A549 (cell line): Measurements from ENCODE around the gene KIR2DL4. TPM values are rescaled to one million over a fixed set of nuclear protein-coding genes. Genes with fewer than 3 reads are reported as not detected.
"Not testable (repeated sequence)": the region's sequence is repeated elsewhere in the genome, so short reads cannot be mapped to it uniquely, and the experiment has no call there.

Experiments used
- ATAC-seq, 2 experiments: fragments of 200-7000 bp in 1 of 2; fragments of >200 bp in 1 of 2; cut with Nextera tagmentation in 1 of 2; cut with Tn5 transposase in 1 of 2; 3 replicates each; pipeline versions ENCODE4 v1.8.0 to v1.9.1; 2018 to 2020; ENCODE audit warnings: mild to moderate bottlenecking in 1 of 2, moderate library complexity in 1 of 2
- CTCF ChIA-PET: fragments of 300-600 bp; sonication (Branson Sonifier 250); formaldehyde crosslinking; extraction: SDS; loops from one replicate; lab custom pipeline; 2021; ENCODE audit warnings: antibody characterized with exemption, inconsistent platforms; lab: Yijun Ruan, JAX
- POLR2A ChIA-PET: fragments of 350-600 bp; formaldehyde crosslinking; extraction: SDS; loops from one replicate; lab custom pipeline; 2021; ENCODE audit warnings: antibody characterized with exemption, inconsistent platforms; lab: Yijun Ruan, JAX
- DNase-seq, 2 experiments: peaks; one replicate each; pipeline versions ENCODE4 v3.0.0 to v3.0.0-alpha.2; 2011 to 2016; ENCODE audit warnings: low read depth in 1 of 2, low spot score in 1 of 2
- FAIRE-seq: peaks from 2 replicates; lab custom pipeline; 2011; peaks lifted over from hg19 to GRCh38; lab: Jason Lieb, UNC
- H3K27ac ChIP-seq, 2 experiments: fragments of >200 bp; sonication (Bioruptor Twin); formaldehyde crosslinking; 3 replicates each; pipeline ENCODE4 v1.5.1; 2016 to 2017
- H3K4me1 ChIP-seq: fragments of >200 bp; sonication (Bioruptor Twin); formaldehyde crosslinking; 3 replicates; pipeline ENCODE4 v1.6.1; 2016
- H3K4me2 ChIP-seq: fragments of >200 bp; sonication (Bioruptor Twin); formaldehyde crosslinking; 3 replicates; pipeline ENCODE4 v1.6.1; 2016
- H3K4me3 ChIP-seq: fragments of >200 bp; sonication (Bioruptor Twin); formaldehyde crosslinking; 3 replicates; pipeline ENCODE4 v1.5.1; 2016
- H3K9me3 ChIP-seq: fragments of >200 bp; sonication (Bioruptor Twin); formaldehyde crosslinking; 3 replicates; pipeline ENCODE4 v1.6.1; 2016
- MAZ ChIP-seq: fragments of 150-350 bp; IDR thresholded peaks from 2 replicates; pipeline ENCODE4 v1.6.1; 2014; ENCODE audit warnings: antibody characterized with exemption, low read depth, low read length, borderline replicate concordance
- WGBS: methylation state at CpG from one replicate; pipeline ENCODE4 v1.1.6; 2017; ENCODE audit errors: missing lambda C conversion rate; 5-methylcytosine and 5-hydroxymethylcytosine counted together
- polyA plus RNA-seq, 4 experiments: library from polyadenylated mRNA; depleted of rRNA in 3 of 4; stranded (reverse); fragments of >200 nt; fragmentation: RNase III in 1 of 4; extraction: RNeasy Plus Mini Kit Qiagen cat#74134 plus additional on column Dnase treatment in 1 of 4; gene quantifications; 2 replicates in 3 of 4; 3 replicates in 1 of 4; pipeline ENCODE4 v1.2.3, GENCODE V29; 2011 to 2017
- TF ChIP-seq, protein P1 (sequence below): IDR thresholded peaks from 2 replicates; pipeline ENCODE4 v1.6.1; 2012
- TF ChIP-seq, protein P2 (sequence below): fragments of 200-600 bp; sonication (generic); IDR thresholded peaks from 2 replicates; pipeline ENCODE4 v1.6.1; 2016; ENCODE audit warnings: antibody characterized with exemption, mild to moderate bottlenecking, moderate library complexity
- TF ChIP-seq, protein P3 (sequence below): fragments of >200 bp; sonication (Bioruptor Twin); formaldehyde crosslinking; IDR thresholded peaks from 3 replicates; pipeline ENCODE4 v1.5.1; 2016

Gene KIR2DL4
- polyA plus RNA-seq, 2 of the 4 experiments (the other 2 are of a cell fraction), result not detected

DNA sequence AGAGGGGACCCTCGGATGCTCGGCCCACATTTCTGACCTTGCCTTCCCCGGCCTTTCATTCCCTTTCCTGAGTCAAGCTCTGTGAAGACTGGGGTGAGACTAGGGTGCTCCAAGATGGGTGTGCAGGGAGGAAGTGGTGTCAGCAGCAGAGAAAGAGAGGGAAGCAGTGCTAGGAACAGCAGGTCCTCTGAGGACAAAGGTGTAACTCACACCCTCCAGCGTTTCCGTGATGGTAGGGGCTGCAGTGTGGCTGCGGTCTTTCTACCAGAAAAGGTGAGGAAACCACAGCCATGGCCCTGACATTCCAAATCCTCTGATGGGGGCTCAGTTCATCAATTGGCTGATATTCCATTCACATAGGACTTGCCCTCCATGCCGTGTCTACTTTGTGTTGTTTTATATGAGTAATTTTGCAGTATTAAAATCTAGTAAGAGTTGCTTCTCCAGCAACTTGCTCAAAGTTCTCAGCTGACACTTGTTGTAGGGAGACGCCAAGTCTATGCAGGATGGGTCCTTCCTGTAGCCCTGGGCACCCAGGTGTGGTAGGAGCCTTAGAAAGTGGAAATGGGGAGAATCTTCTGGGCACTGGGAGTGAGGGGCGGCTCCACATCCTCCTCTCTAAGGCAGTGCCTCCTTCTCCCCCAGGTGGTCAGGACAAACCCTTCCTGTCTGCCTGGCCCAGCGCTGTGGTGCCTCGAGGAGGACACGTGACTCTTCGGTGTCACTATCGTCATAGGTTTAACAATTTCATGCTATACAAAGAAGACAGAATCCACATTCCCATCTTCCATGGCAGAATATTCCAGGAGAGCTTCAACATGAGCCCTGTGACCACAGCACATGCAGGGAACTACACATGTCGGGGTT lies 14.5 kb downstream of the KIR2DL4 start (continued):
- no peak for TF ChIP-seq MAZ
- TF ChIP-seq, protein P1, sequence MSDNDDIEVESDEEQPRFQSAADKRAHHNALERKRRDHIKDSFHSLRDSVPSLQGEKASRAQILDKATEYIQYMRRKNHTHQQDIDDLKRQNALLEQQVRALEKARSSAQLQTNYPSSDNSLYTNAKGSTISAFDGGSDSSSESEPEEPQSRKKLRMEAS, result no peak
- TF ChIP-seq, protein P2, sequence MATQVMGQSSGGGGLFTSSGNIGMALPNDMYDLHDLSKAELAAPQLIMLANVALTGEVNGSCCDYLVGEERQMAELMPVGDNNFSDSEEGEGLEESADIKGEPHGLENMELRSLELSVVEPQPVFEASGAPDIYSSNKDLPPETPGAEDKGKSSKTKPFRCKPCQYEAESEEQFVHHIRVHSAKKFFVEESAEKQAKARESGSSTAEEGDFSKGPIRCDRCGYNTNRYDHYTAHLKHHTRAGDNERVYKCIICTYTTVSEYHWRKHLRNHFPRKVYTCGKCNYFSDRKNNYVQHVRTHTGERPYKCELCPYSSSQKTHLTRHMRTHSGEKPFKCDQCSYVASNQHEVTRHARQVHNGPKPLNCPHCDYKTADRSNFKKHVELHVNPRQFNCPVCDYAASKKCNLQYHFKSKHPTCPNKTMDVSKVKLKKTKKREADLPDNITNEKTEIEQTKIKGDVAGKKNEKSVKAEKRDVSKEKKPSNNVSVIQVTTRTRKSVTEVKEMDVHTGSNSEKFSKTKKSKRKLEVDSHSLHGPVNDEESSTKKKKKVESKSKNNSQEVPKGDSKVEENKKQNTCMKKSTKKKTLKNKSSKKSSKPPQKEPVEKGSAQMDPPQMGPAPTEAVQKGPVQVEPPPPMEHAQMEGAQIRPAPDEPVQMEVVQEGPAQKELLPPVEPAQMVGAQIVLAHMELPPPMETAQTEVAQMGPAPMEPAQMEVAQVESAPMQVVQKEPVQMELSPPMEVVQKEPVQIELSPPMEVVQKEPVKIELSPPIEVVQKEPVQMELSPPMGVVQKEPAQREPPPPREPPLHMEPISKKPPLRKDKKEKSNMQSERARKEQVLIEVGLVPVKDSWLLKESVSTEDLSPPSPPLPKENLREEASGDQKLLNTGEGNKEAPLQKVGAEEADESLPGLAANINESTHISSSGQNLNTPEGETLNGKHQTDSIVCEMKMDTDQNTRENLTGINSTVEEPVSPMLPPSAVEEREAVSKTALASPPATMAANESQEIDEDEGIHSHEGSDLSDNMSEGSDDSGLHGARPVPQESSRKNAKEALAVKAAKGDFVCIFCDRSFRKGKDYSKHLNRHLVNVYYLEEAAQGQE, result no peak
- TF ChIP-seq, protein P3, sequence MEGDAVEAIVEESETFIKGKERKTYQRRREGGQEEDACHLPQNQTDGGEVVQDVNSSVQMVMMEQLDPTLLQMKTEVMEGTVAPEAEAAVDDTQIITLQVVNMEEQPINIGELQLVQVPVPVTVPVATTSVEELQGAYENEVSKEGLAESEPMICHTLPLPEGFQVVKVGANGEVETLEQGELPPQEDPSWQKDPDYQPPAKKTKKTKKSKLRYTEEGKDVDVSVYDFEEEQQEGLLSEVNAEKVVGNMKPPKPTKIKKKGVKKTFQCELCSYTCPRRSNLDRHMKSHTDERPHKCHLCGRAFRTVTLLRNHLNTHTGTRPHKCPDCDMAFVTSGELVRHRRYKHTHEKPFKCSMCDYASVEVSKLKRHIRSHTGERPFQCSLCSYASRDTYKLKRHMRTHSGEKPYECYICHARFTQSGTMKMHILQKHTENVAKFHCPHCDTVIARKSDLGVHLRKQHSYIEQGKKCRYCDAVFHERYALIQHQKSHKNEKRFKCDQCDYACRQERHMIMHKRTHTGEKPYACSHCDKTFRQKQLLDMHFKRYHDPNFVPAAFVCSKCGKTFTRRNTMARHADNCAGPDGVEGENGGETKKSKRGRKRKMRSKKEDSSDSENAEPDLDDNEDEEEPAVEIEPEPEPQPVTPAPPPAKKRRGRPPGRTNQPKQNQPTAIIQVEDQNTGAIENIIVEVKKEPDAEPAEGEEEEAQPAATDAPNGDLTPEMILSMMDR, result no peak

DNA sequence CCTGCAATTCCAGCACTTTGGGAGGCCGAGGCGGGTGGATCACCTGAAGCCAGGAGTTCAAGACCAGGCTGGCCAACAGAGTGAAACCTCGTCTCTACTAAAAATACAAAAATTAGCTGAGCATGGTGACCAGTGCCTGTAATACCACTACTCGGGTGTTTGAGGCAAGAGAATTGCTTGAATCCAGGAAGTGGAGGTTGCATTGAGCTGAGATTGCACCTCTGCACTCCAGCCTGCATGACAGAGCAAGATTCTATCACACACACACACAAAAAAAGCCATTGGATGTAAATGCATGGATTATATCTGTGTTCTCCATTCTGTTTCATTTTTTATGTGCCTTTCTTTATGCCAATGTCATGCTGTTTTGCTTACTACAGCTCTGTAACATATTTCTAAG lies 21.0 kb downstream of the KIR2DL4 start:
- DNase-seq, FAIRE-seq, POLR2A ChIA-PET, H3K4me3 ChIP-seq, ATAC-seq, CTCF ChIA-PET, H3K9me3 ChIP-seq, H3K4me2 ChIP-seq, H3K27ac ChIP-seq, H3K4me1 ChIP-seq: not testable (repeated sequence)
- WGBS, result 2% methylated on average over 4 of the region's 4 CpGs

DNA sequence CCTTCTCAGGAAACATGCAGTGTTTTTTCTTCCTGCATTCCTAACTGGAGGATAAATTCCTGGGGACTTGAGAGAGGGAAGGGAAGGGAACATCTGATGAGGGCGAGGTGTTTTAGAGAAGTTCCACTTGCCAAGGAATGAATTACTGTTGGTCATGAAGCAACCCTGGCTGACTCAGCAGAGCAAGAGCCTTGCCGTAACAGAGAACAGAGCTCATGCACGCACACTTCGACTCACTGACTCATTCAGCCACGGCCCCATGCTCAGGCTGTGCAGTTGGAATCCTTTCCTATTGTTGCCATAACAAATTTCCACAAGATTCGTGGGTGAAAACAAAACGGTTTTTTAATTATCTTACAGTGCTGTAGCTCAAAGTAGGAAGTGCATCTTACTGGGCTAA lies 21.9 kb downstream of the KIR2DL4 start:
- POLR2A ChIA-PET, H3K9me3 ChIP-seq, ATAC-seq, H3K4me3 ChIP-seq, FAIRE-seq, CTCF ChIA-PET, H3K4me1 ChIP-seq, H3K4me2 ChIP-seq, H3K27ac ChIP-seq, DNase-seq: not testable (repeated sequence)
- 1% methylated on average over 7 of the region's 7 CpGs for WGBS

DNA sequence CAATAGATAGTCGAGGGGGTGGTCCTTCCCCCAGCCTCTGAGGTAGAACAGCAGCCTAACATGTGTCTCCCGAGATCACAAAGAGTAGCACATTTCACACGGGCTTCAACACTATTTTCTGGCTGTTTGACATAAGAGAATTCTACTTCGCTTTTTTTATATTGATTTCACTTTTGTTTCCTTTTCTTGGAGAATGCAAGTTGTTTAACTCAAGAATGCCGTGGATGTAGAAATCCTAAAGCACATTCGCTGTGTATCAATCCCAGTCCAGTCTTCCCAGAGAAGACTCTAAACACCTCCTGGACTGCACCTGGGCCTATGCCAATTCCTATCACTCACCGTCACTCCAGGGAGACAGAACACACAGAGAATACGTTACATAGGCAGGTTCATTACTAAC lies 24.7 kb downstream of the KIR2DL4 start:
- POLR2A ChIA-PET, H3K4me1 ChIP-seq, ATAC-seq, CTCF ChIA-PET, H3K9me3 ChIP-seq, H3K4me2 ChIP-seq, FAIRE-seq, H3K27ac ChIP-seq, H3K4me3 ChIP-seq, DNase-seq: not testable (repeated sequence)
- 3% methylated on average over 8 of the region's 8 CpGs for WGBS

DNA sequence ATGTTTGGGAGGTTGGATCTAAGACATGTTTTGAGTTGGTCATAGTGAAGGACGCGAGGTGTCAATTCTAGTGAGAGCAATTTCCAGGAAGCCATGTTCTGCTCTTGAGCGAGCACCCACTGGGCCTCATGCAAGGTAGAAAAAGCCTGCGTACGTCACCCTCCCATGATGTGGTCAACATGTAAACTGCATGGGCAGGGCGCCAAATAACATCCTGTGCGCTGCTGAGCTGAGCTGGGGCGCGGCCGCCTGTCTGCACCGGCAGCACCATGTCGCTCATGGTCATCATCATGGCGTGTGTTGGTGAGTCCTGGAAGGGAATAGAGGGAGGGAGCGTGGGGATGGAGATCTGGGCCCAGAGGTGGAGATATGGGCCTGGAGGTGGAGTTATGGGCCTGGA lies 29.1 kb downstream of the KIR2DL4 start, which contains the start of gene KIR2DS4:
KIR2DS4 (plus strand) TSS at position 181 of the 400 bp plus-strand sequence.
- CTCF ChIA-PET, H3K4me2 ChIP-seq, POLR2A ChIA-PET, H3K4me1 ChIP-seq, H3K27ac ChIP-seq, FAIRE-seq, H3K4me3 ChIP-seq, DNase-seq, ATAC-seq, H3K9me3 ChIP-seq: not testable (repeated sequence)
- WGBS, result 74% methylated on average over 13 of the region's 14 CpGs

DNA sequence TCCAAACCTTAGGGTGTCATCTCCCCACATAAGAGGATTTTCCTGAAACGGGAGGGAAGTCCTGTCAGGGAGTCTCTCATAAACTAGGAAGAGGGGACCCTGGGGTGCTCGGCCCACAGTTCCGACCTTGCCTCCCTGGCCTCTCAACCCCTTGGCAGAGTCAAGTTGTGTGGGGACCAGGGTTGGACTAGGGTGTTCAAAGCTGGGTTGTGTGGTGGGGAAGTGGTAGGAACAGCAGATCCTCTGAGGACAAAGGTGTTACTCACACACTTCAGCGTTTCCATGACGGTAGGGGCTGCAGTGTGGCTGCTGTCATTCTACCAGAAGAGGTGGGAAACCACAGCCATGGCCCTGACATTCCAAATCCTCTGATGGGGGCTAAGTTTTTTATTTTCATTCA lies 31.7 kb downstream of the KIR2DL4 start:
- H3K4me2 ChIP-seq, H3K4me1 ChIP-seq, POLR2A ChIA-PET, FAIRE-seq, H3K27ac ChIP-seq, DNase-seq, CTCF ChIA-PET, H3K9me3 ChIP-seq, H3K4me3 ChIP-seq, ATAC-seq: not testable (repeated sequence)
- 19% methylated on average over 5 of the region's 5 CpGs for WGBS

DNA sequence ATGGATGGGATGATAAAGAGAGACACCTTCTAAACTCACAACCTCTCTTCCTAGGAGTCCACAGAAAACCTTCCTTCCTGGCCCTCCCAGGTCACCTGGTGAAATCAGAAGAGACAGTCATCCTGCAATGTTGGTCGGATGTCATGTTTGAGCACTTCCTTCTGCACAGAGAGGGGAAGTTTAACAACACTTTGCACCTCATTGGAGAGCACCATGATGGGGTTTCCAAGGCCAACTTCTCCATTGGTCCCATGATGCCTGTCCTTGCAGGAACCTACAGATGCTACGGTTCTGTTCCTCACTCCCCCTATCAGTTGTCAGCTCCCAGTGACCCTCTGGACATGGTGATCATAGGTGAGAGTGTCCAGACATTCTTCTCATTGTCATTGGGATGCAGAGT lies 34.1 kb downstream of the KIR2DL4 start:
- DNase-seq, CTCF ChIA-PET, H3K4me2 ChIP-seq, H3K27ac ChIP-seq, ATAC-seq, H3K9me3 ChIP-seq, H3K4me3 ChIP-seq, POLR2A ChIA-PET, FAIRE-seq, H3K4me1 ChIP-seq: not testable (repeated sequence)
- 0% methylated on average over 2 of the region's 2 CpGs for WGBS

DNA sequence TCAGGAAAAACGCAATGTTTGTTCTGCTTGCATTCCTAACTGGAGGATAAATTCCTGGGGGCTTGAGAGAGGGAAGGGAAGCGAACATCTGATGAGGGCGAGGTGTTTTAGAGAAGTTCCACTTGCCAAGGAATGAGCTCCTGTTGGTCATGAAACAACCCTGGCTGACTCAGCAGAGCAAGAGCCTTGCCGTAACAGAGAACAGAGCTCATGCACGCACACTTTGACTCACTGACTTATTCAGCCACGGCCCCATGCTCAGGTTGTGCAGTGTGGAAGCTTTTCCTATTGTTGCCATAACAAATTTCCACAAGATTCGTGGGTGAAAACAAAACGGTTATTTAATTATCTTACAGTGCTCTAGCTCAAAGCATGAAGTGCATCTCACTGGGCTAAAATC lies 39.8 kb downstream of the KIR2DL4 start:
- 10% methylated on average over 8 of the region's 8 CpGs for WGBS
- H3K4me3 ChIP-seq, H3K9me3 ChIP-seq, ATAC-seq, H3K4me1 ChIP-seq, POLR2A ChIA-PET, CTCF ChIA-PET, DNase-seq, H3K27ac ChIP-seq, H3K4me2 ChIP-seq, FAIRE-seq: not testable (repeated sequence)

DNA sequence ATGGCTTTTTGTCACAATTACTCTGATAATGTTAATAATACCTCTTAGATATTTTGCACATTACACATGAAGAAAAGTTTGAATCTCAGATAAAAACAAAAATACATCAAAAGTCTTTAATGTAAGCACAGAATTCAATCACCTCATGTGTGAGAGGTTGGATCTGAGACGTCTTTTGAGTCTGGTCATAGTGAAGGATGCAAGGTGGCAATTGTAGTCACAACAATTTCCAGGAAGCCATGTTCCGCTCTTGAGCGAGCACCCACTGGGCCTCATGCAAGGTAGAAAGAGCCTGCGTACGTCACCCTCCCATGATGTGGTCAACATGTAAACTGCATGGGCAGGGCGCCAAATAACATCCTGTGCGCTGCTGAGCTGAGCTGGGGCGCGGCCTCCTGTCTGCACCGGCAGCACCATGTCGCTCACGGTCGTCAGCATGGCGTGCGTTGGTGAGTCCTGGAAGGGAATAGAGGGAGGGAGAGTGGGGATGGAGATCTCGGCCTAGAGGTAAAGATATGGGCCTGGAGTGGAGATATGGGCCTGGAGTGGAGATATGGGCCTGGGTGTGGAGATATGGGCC lies 46.7 kb downstream of the KIR2DL4 start, which contains the start of gene KIR3DL2:
KIR3DL2 (plus strand) TSS at position 383 of the 580 bp plus-strand sequence; CDS start at position 416, 33 bp downstream.
- H3K4me2 ChIP-seq, CTCF ChIA-PET, H3K27ac ChIP-seq, H3K4me1 ChIP-seq, DNase-seq, ATAC-seq, FAIRE-seq, POLR2A ChIA-PET, H3K9me3 ChIP-seq, H3K4me3 ChIP-seq: not testable (repeated sequence)
- 71% methylated on average over 16 of the region's 16 CpGs for WGBS
